GM23338 (cell line): ENCODE data around the gene LTBP2. TPM values are rescaled to one million over a fixed set of nuclear protein-coding genes. Genes with fewer than 3 reads are reported as not detected.

ENCODE experiments used
- ATAC-seq: fragments of 200-7000 bp; cut with Tn5 transposase; 3 replicates; pipeline ENCODE4 v1.9.1; 2020
- DNase-seq: peaks from one replicate; pipeline ENCODE4 v3.0.0-alpha.2; 2015; ENCODE audit warnings: low spot score
- H2AFZ ChIP-seq: fragments of 200-600 bp; sonication (generic); 2 replicates; pipeline ENCODE4 v1.8.0; 2016; ENCODE audit warnings: antibody characterized with exemption, mild to moderate bottlenecking, moderate library complexity
- H3F3A ChIP-seq: fragments of 200-600 bp; sonication (generic); replicated peaks from 2 replicates; pipeline ENCODE4 v1.8.0; 2017; ENCODE audit warnings: antibody characterized with exemption, mixed run types, low read depth
- H3K27ac ChIP-seq: fragments of 200-600 bp; sonication (generic); 2 replicates; pipeline ENCODE4 v1.6.1; 2016; ENCODE audit warnings: low read depth
- H3K27me3 ChIP-seq: fragments of 200-600 bp; sonication (generic); 2 replicates; pipeline ENCODE4 v1.8.0; 2016; ENCODE audit warnings: mild to moderate bottlenecking, mixed run types, moderate library complexity; ENCODE audit not compliant: insufficient read depth
- H3K36me3 ChIP-seq: fragments of 200-600 bp; sonication (generic); 2 replicates; pipeline ENCODE4 v1.8.0; 2016; ENCODE audit warnings: mild to moderate bottlenecking; ENCODE audit not compliant: insufficient read depth
- H3K4me1 ChIP-seq: fragments of 200-600 bp; sonication (generic); 2 replicates; pipeline ENCODE4 v1.8.0; 2016; ENCODE audit warnings: mild to moderate bottlenecking, moderate library complexity; ENCODE audit not compliant: insufficient read depth
- H3K4me2 ChIP-seq: fragments of 200-600 bp; sonication (generic); 2 replicates; pipeline ENCODE4 v1.7.1; 2017; ENCODE audit warnings: mixed run types
- H3K4me3 ChIP-seq: fragments of 200-600 bp; sonication (generic); 2 replicates; pipeline ENCODE4 v1.6.1; 2016; ENCODE audit warnings: mixed run types
- H3K79me2 ChIP-seq: fragments of 200-600 bp; sonication (generic); replicated peaks from 2 replicates; pipeline ENCODE4 v1.8.0; 2017; ENCODE audit warnings: mild to moderate bottlenecking; ENCODE audit not compliant: insufficient read depth
- H3K9me2 ChIP-seq: fragments of 200-600 bp; sonication (generic); 2 replicates; pipeline ENCODE4 v1.8.0; 2017; ENCODE audit not compliant: insufficient read depth
- H4K20me1 ChIP-seq: fragments of 200-600 bp; sonication (generic); replicated peaks from 2 replicates; pipeline ENCODE4 v1.8.0; 2017; ENCODE audit warnings: mild to moderate bottlenecking; ENCODE audit not compliant: insufficient read depth
- H3K27ac Mint-ChIP-seq: 2 replicates; pipeline ENCODE4 v1.8.0; 2020; ENCODE audit warnings: inconsistent platforms, mild to moderate bottlenecking, moderate library complexity, mixed read lengths
- H3K27me3 Mint-ChIP-seq: 3 replicates; pipeline ENCODE4 v1.8.0; 2022; ENCODE audit warnings: low read depth, mild to moderate bottlenecking, moderate library complexity, mixed read lengths, inconsistent platforms; ENCODE audit not compliant: insufficient read depth, poor library complexity
- H3K36me3 Mint-ChIP-seq: 3 replicates; pipeline ENCODE4 v1.8.0; 2021; ENCODE audit warnings: low read depth, mild to moderate bottlenecking, inconsistent platforms, moderate library complexity, mixed read lengths
- H3K4me1 Mint-ChIP-seq: 3 replicates; pipeline ENCODE4 v1.8.0; 2020; ENCODE audit warnings: mild to moderate bottlenecking, inconsistent platforms, mixed read lengths
- H3K4me3 Mint-ChIP-seq: 3 replicates; pipeline ENCODE4 v1.8.0; 2021; ENCODE audit warnings: moderate library complexity, mild to moderate bottlenecking, inconsistent platforms, mixed read lengths
- H3K9me3 Mint-ChIP-seq: 3 replicates; pipeline ENCODE4 v1.8.0; 2020; ENCODE audit warnings: moderate library complexity, mild to moderate bottlenecking, inconsistent platforms, mixed read lengths
- CREB1 ChIP-seq: fragments of 250-450 bp; sonication (Bioruptor Pico); IDR thresholded peaks from 2 replicates; pipeline ENCODE4 v1.5.0; 2020; ENCODE audit warnings: low read depth, mild to moderate bottlenecking, moderate library complexity
- EZH2 ChIP-seq: fragments of 200-600 bp; sonication (generic); IDR thresholded peaks from one replicate; pipeline ENCODE4 v1.8.0; 2017; ENCODE audit warnings: antibody characterized with exemption, mild to moderate bottlenecking, low read depth; ENCODE audit not compliant: unreplicated experiment
- EZH2phosphoT487 ChIP-seq: fragments of 200-600 bp; sonication (generic); IDR thresholded peaks from one replicate; pipeline ENCODE4 v1.8.1; 2018; ENCODE audit warnings: antibody characterized with exemption; ENCODE audit not compliant: unreplicated experiment
- JUNB ChIP-seq: IDR thresholded peaks from one replicate; pipeline ENCODE4 v1.6.1; 2016; ENCODE audit warnings: antibody characterized with exemption; ENCODE audit not compliant: unreplicated experiment
- NANOG ChIP-seq: IDR thresholded peaks from 2 replicates; pipeline ENCODE4 v1.6.1; 2016; ENCODE audit warnings: antibody characterized with exemption, borderline replicate concordance
- POLR2AphosphoS5 ChIP-seq: IDR thresholded peaks from 2 replicates; pipeline ENCODE4 v1.6.1; 2016; ENCODE audit warnings: antibody characterized with exemption, low read depth
- STAT1 ChIP-seq: IDR thresholded peaks from one replicate; pipeline ENCODE4 v1.6.1; 2016; ENCODE audit warnings: antibody characterized with exemption; ENCODE audit not compliant: unreplicated experiment
- ZNF114 ChIP-seq: fragments of 250-450 bp; sonication (Bioruptor Pico); IDR thresholded peaks from 2 replicates; pipeline ENCODE4 v1.5.0; 2020; ENCODE audit warnings: mild to moderate bottlenecking, moderate library complexity
- ZNF331 ChIP-seq: fragments of 250-450 bp; sonication (Bioruptor Pico); IDR thresholded peaks from 2 replicates; pipeline ENCODE4 v1.5.0; 2020; ENCODE audit warnings: low read depth, mild to moderate bottlenecking, moderate library complexity
- polyA plus RNA-seq: library from polyadenylated mRNA; unstranded; fragments of >200 nt; fragmentation: Nextera tagmentation; extraction: Ambion mirVana; gene quantifications from 2 replicates; pipeline ENCODE4 v1.2.1, GENCODE V29; 2016
- total RNA-seq: library from RNA; depleted of rRNA; stranded (reverse); fragments of >200 nt; shearing (Covaris generic); gene quantifications from 2 replicates; pipeline ENCODE4 v1.2.3, GENCODE V29; 2014
- TF ChIP-seq, protein P1 (sequence below), 2 experiments: fragments of 200-600 bp in 1 of 2; sonication (generic) in 1 of 2; conservative IDR thresholded peaks; 2 replicates each; pipeline versions ENCODE4 v1.5.1 to v1.6.1; 2016 to 2017; ENCODE audit warnings: antibody characterized with exemption in 2 of 2, low read depth in 2 of 2, mild to moderate bottlenecking in 2 of 2, moderate library complexity in 1 of 2
- TF ChIP-seq, protein P2 (sequence below): fragments of 250-450 bp; sonication (Bioruptor Pico); IDR thresholded peaks from 2 replicates; pipeline ENCODE4 v1.5.0; 2020; ENCODE audit warnings: mild to moderate bottlenecking, moderate library complexity
- TF ChIP-seq, protein P3 (sequence below): IDR thresholded peaks from 2 replicates; pipeline ENCODE4 v1.6.1; 2016; ENCODE audit warnings: antibody characterized with exemption
- TF ChIP-seq, protein P4 (sequence below): IDR thresholded peaks from one replicate; pipeline ENCODE4 v1.6.1; 2018; ENCODE audit warnings: antibody characterized with exemption; ENCODE audit not compliant: unreplicated experiment

The LTBP2 gene
- total and polyA plus RNA-seq, 2 experiments from 2014 or later: 0.27 to 0.49 TPM

DNA sequence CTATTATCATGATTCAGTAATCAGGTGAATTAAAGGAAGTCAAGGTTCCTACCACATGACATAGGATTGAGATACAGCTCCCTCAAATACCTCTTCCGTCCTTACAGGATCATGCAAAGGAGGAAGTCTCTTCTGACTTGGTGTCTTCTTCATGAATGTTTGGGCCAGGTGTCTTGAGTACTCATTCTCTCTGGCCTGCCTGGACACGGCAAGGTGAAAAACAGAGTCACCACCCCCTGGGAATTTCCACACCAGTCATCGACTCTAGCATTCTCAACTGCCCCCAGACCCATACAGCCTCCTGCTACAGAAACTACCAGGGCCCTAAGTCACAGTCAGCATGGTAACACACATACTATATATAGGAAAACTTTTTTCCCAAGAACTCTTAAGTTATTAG, 44.9 kb upstream of the LTBP2 start:
- Histone ChIP-seq H2AFZ (no peak overlapping the region), H4K20me1 (no peaks in the 10 kb centered on the region; the same call in 1 of the 2 replicates), H3K9me2 (no peaks in the 10 kb centered on the region), H3K4me3 (no peak overlapping the region), H3K36me3 (peaks cover 3% of the 10 kb centered on the region; the same call in 1 of the 2 replicates), H3K4me2 (no peak overlapping the region), H3K4me1 (no peaks in the 10 kb centered on the region), H3K27ac (no peak overlapping the region), H3K79me2 (no peaks in the 10 kb centered on the region), H3F3A (no peaks in the 10 kb centered on the region), H3K27me3 (no peaks in the 10 kb centered on the region)
- Mint-ChIP-seq H3K9me3 (no peaks in the 10 kb centered on the region), H3K4me3 (no peak overlapping the region), H3K36me3 (peaks cover 11% of the 10 kb centered on the region), H3K4me1 (no peaks in the 10 kb centered on the region; the same call in 2 of the 3 replicates), H3K27me3 (no peaks in the 10 kb centered on the region), H3K27ac (no peak overlapping the region)
- DNase-seq (no peak), ATAC-seq (no peak)
- no peak for TF ChIP-seq JUNB
- TF ChIP-seq, protein P1, sequence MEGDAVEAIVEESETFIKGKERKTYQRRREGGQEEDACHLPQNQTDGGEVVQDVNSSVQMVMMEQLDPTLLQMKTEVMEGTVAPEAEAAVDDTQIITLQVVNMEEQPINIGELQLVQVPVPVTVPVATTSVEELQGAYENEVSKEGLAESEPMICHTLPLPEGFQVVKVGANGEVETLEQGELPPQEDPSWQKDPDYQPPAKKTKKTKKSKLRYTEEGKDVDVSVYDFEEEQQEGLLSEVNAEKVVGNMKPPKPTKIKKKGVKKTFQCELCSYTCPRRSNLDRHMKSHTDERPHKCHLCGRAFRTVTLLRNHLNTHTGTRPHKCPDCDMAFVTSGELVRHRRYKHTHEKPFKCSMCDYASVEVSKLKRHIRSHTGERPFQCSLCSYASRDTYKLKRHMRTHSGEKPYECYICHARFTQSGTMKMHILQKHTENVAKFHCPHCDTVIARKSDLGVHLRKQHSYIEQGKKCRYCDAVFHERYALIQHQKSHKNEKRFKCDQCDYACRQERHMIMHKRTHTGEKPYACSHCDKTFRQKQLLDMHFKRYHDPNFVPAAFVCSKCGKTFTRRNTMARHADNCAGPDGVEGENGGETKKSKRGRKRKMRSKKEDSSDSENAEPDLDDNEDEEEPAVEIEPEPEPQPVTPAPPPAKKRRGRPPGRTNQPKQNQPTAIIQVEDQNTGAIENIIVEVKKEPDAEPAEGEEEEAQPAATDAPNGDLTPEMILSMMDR (conservative IDR thresholded peaks at IDR 0.05; ENCODE audit: low read depth in 2 of 2): no peak
- TF ChIP-seq POLR2AphosphoS5: no peak
- no peak for TF ChIP-seq ZNF331 (CRISPR knock-in tag)
- TF ChIP-seq CREB1 (CRISPR knock-in tag): no peak
- TF ChIP-seq, protein P2, sequence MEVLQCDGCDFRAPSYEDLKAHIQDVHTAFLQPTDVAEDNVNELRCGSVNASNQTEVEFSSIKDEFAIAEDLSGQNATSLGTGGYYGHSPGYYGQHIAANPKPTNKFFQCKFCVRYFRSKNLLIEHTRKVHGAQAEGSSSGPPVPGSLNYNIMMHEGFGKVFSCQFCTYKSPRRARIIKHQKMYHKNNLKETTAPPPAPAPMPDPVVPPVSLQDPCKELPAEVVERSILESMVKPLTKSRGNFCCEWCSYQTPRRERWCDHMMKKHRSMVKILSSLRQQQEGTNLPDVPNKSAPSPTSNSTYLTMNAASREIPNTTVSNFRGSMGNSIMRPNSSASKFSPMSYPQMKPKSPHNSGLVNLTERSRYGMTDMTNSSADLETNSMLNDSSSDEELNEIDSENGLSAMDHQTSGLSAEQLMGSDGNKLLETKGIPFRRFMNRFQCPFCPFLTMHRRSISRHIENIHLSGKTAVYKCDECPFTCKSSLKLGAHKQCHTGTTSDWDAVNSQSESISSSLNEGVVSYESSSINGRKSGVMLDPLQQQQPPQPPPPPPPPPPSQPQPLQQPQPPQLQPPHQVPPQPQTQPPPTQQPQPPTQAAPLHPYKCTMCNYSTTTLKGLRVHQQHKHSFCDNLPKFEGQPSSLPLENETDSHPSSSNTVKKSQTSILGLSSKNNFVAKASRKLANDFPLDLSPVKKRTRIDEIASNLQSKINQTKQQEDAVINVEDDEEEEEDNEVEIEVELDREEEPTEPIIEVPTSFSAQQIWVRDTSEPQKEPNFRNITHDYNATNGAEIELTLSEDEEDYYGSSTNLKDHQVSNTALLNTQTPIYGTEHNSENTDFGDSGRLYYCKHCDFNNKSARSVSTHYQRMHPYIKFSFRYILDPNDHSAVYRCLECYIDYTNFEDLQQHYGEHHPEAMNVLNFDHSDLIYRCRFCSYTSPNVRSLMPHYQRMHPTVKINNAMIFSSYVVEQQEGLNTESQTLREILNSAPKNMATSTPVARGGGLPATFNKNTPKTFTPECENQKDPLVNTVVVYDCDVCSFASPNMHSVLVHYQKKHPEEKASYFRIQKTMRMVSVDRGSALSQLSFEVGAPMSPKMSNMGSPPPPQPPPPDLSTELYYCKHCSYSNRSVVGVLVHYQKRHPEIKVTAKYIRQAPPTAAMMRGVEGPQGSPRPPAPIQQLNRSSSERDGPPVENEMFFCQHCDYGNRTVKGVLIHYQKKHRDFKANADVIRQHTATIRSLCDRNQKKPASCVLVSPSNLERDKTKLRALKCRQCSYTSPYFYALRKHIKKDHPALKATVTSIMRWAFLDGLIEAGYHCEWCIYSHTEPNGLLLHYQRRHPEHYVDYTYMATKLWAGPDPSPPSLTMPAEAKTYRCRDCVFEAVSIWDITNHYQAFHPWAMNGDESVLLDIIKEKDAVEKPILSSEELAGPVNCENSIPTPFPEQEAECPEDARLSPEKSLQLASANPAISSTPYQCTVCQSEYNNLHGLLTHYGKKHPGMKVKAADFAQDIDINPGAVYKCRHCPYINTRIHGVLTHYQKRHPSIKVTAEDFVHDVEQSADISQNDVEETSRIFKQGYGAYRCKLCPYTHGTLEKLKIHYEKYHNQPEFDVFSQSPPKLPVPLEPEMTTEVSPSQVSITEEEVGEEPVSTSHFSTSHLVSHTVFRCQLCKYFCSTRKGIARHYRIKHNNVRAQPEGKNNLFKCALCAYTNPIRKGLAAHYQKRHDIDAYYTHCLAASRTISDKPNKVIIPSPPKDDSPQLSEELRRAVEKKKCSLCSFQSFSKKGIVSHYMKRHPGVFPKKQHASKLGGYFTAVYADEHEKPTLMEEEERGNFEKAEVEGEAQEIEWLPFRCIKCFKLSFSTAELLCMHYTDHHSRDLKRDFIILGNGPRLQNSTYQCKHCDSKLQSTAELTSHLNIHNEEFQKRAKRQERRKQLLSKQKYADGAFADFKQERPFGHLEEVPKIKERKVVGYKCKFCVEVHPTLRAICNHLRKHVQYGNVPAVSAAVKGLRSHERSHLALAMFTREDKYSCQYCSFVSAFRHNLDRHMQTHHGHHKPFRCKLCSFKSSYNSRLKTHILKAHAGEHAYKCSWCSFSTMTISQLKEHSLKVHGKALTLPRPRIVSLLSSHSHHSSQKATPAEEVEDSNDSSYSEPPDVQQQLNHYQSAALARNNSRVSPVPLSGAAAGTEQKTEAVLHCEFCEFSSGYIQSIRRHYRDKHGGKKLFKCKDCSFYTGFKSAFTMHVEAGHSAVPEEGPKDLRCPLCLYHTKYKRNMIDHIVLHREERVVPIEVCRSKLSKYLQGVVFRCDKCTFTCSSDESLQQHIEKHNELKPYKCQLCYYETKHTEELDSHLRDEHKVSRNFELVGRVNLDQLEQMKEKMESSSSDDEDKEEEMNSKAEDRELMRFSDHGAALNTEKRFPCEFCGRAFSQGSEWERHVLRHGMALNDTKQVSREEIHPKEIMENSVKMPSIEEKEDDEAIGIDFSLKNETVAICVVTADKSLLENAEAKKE: no peak
- TF ChIP-seq, protein P3, sequence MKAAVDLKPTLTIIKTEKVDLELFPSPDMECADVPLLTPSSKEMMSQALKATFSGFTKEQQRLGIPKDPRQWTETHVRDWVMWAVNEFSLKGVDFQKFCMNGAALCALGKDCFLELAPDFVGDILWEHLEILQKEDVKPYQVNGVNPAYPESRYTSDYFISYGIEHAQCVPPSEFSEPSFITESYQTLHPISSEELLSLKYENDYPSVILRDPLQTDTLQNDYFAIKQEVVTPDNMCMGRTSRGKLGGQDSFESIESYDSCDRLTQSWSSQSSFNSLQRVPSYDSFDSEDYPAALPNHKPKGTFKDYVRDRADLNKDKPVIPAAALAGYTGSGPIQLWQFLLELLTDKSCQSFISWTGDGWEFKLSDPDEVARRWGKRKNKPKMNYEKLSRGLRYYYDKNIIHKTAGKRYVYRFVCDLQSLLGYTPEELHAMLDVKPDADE: no peak
- no peak for TF ChIP-seq NANOG
- no peak for TF ChIP-seq EZH2phosphoT487
- no peak for TF ChIP-seq STAT1
- TF ChIP-seq ZNF114: no peak
- TF ChIP-seq, protein P4, sequence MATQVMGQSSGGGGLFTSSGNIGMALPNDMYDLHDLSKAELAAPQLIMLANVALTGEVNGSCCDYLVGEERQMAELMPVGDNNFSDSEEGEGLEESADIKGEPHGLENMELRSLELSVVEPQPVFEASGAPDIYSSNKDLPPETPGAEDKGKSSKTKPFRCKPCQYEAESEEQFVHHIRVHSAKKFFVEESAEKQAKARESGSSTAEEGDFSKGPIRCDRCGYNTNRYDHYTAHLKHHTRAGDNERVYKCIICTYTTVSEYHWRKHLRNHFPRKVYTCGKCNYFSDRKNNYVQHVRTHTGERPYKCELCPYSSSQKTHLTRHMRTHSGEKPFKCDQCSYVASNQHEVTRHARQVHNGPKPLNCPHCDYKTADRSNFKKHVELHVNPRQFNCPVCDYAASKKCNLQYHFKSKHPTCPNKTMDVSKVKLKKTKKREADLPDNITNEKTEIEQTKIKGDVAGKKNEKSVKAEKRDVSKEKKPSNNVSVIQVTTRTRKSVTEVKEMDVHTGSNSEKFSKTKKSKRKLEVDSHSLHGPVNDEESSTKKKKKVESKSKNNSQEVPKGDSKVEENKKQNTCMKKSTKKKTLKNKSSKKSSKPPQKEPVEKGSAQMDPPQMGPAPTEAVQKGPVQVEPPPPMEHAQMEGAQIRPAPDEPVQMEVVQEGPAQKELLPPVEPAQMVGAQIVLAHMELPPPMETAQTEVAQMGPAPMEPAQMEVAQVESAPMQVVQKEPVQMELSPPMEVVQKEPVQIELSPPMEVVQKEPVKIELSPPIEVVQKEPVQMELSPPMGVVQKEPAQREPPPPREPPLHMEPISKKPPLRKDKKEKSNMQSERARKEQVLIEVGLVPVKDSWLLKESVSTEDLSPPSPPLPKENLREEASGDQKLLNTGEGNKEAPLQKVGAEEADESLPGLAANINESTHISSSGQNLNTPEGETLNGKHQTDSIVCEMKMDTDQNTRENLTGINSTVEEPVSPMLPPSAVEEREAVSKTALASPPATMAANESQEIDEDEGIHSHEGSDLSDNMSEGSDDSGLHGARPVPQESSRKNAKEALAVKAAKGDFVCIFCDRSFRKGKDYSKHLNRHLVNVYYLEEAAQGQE: no peak
- no peak for TF ChIP-seq EZH2
